ENCODE results near the gene SLBP. TPM values are rescaled to one million over a fixed set of nuclear protein-coding genes. Genes with fewer than 3 reads are reported as not detected.

The SLBP gene
- total RNA-seq (2021; fragmentation: NEBNext Ultra II Directional; extraction: Animal tissue kit (Norgen Biotek cat#: 25700)) (45.1 and 49.0 TPM in 2 replicates), polyA plus RNA-seq (2011; rRNA removed) (24.6 and 44.1 TPM in 2 replicates), polyA minus RNA-seq (2011; rRNA and poly(A)+ RNA removed) (19.4 and 22.8 TPM in 2 replicates)
- 41.5 TPM for polyA plus RNA-seq (2011; cell fraction: cytosol; rRNA removed)
- 18.5 TPM for polyA plus RNA-seq (2011; cell fraction: nucleus; rRNA removed)
- 36.4 to 63.8 TPM (median 38.7 TPM) in 4 replicates for polyA plus RNA-seq (2012, experiment 1 of 2)
- 16.6 TPM for polyA plus RNA-seq (2012, experiment 2 of 2)
- 38.1 TPM for polyA plus RNA-seq (2013, experiment 1 of 2)
- polyA plus RNA-seq (2013, experiment 2 of 2) = 38.5 TPM
- polyA minus RNA-seq (2011; cell fraction: cytosol; rRNA and poly(A)+ RNA removed) = 29.6 TPM
- polyA minus RNA-seq (2011; cell fraction: nucleus; rRNA and poly(A)+ RNA removed) = 13.3 TPM
- long read RNA-seq, experiment 1, transcript SLBP-206 (8 exons, 1,977 nt) = major isoform, 32 of 59 reads
- long read RNA-seq, experiment 1, partial matches to known transcripts = 25 of 59 reads
- long read RNA-seq, experiment 1, other reads (novel, unspliced or antisense) = 0 of 59 reads
- long read RNA-seq, experiment 2, partial matches to known transcripts = 3 of 4 reads
- long read RNA-seq, experiment 2, other reads (novel, unspliced or antisense) = 1 of 4 reads

GRCh38 chr4:1712216-1713002, at the start of gene SLBP:
Gene SLBP (minus strand): TSS chr4:1712319. CDS start chr4:1712188, 131 bp downstream.
- peaks cover 3 to 22% of the 10 kb centered on the region in 2 experiments for H4K20me1 ChIP-seq (replicated peaks in 1 of 2; ENCODE audit: control insufficient read depth in 1 of 2, insufficient read depth in 2 of 2, low read length in 2 of 2)
- CTCF ChIA-PET (ENCODE audit: partially characterized antibody) = interaction anchor here (1.9 to 3.0 kb wide), 3 partner anchors 15 to 36 kb away, joined by 6 to 13 read pairs (median 11); no protein-coding TSS in a partner anchor
- TF ChIP-seq NANOG (IDR thresholded peaks at IDR 0.05; ENCODE audit: insufficient read depth, low read depth, low read length, poor library complexity, severe bottlenecking) (peak; percentile 1), JUN (IDR thresholded peaks at IDR 0.05; ENCODE audit: low read depth, low read length) (no peak), SAP30 (IDR thresholded peaks at IDR 0.05; ENCODE audit: insufficient read depth, insufficient replicate concordance, low read length) (no peak), RNF2 (IDR thresholded peaks at IDR 0.05; ENCODE audit: borderline replicate concordance, low read depth, low read length, missing control alignments, poor library complexity, severe bottlenecking) (no peak)
- TF ChIP-seq, protein P1, sequence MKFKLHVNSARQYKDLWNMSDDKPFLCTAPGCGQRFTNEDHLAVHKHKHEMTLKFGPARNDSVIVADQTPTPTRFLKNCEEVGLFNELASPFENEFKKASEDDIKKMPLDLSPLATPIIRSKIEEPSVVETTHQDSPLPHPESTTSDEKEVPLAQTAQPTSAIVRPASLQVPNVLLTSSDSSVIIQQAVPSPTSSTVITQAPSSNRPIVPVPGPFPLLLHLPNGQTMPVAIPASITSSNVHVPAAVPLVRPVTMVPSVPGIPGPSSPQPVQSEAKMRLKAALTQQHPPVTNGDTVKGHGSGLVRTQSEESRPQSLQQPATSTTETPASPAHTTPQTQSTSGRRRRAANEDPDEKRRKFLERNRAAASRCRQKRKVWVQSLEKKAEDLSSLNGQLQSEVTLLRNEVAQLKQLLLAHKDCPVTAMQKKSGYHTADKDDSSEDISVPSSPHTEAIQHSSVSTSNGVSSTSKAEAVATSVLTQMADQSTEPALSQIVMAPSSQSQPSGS (IDR thresholded peaks at IDR 0.05; ENCODE audit: low read length) = no peak

More at GRCh38 chr4:1712216-1713002, at the start of gene SLBP:
- Histone ChIP-seq H2BK15ac (ENCODE audit: low read length) (no peak within 1 kb of the TSS), H3K4me3 (ENCODE audit: extremely low read depth in 1 of 4, insufficient read depth in 2 of 4, low read depth in 3 of 4, low read length in 4 of 4) (peak within 1 kb of the TSS; percentile 52 to 89 (median 86)), H3K14ac (ENCODE audit: insufficient read length) (no peak within 1 kb of the TSS), H3K4ac (replicated peaks; ENCODE audit: insufficient read length, low read depth, low read length) (peak within 1 kb of the TSS; percentile 91), H3K79me2 (ENCODE audit: control insufficient read depth in 1 of 2, insufficient read depth in 2 of 2, low read length in 2 of 2) (peaks cover 13 to 34% of the 10 kb centered on the region in 2 experiments), H2BK120ac (replicated peaks; ENCODE audit: low read depth, low read length) (no peak within 1 kb of the TSS), H3K9me3 (ENCODE audit: insufficient read depth in 2 of 2, low read depth in 1 of 2, low read length in 1 of 2) (no peaks in the 10 kb centered on the region), H4K5ac (ENCODE audit: insufficient read length, low read depth, low read length) (peak within 1 kb of the TSS; percentile 92), H3K18ac (ENCODE audit: extremely low read depth, low read length) (peak within 1 kb of the TSS; percentile 75), H3K56ac (replicated peaks; ENCODE audit: insufficient read length, low read depth, low read length) (peak within 1 kb of the TSS; percentile 86), H4K8ac (ENCODE audit: extremely low read depth, insufficient read depth, low read length) (peak within 1 kb of the TSS; percentile 99), H3K23me2 (ENCODE audit: low read depth, low read length) (peaks cover 12% of the 10 kb centered on the region; the same call in 1 of the 2 replicates), H3K79me1 (ENCODE audit: low read depth, low read length) (peaks cover 16% of the 10 kb centered on the region), H3K23ac (ENCODE audit: insufficient read length) (no peak within 1 kb of the TSS), H3K36me3 (ENCODE audit: control insufficient read depth in 2 of 4, insufficient read depth in 4 of 4, low read length in 3 of 4) (peaks cover 2 to 7% (median 5%) of the 10 kb centered on the region in 4 experiments; a peak in 5 of 8 replicates), H2AFZ (ENCODE audit: low read length) (peak within 1 kb of the TSS; percentile 7; the same call in 1 of the 2 replicates), H2BK12ac (ENCODE audit: low read depth, low read length) (peak within 1 kb of the TSS; percentile 87), H3K27me3 (replicated peaks in 1 of 4; ENCODE audit: control insufficient read depth in 3 of 4, extremely low read depth in 1 of 4, insufficient read depth in 3 of 4, low read length in 3 of 4) (no peaks in the 10 kb centered on the region), H3K4me2 (ENCODE audit: insufficient read depth in 1 of 2, low read depth in 2 of 2, low read length in 2 of 2) (peak within 1 kb of the TSS; percentile 84 to 86), H3K27ac (ENCODE audit: low read depth, low read length) (peak within 1 kb of the TSS; percentile 95; the same call in 1 of the 2 replicates), H2BK20ac (ENCODE audit: low read length) (0 out of 2 replicates have a peak within 1 kb of the TSS, but pooled peaks have one; percentile 32), H2AK5ac (ENCODE audit: low read depth, low read length) (peak within 1 kb of the TSS; percentile 91), H2BK5ac (ENCODE audit: low read depth, low read length) (peak within 1 kb of the TSS; percentile 93), H3K4me1 (replicated peaks in 1 of 4; ENCODE audit: control insufficient read depth in 3 of 4, insufficient read depth in 4 of 4, low read length in 3 of 4) (peaks cover 0 to 12% (median 3%) of the 10 kb centered on the region in 4 experiments; a peak in 4 of 7 replicates), H3K9ac (replicated peaks in 1 of 4; ENCODE audit: extremely low read depth in 1 of 4, low read depth in 3 of 4, low read length in 3 of 4) (peak within 1 kb of the TSS; percentile 87 to 97 (median 89)), H4K91ac (replicated peaks; ENCODE audit: insufficient read length, low read length) (peak within 1 kb of the TSS; percentile 82)
- FAIRE-seq = no peak
- POLR2A ChIA-PET (ENCODE audit: partially characterized antibody) = interaction anchor here (0.6 to 7.9 kb wide), 18 partner anchors 10 to 236 kb away, joined by 3 to 100 read pairs (median 4); partner anchors contain the start of genes FGFR3, TACC3 and TMEM129
- DNase-seq (ENCODE audit: low read depth in 1 of 2, low spot score in 2 of 2) = peak; percentile 64 to 95
- 1% methylated on average over 66 of the region's 98 CpGs; no CpG with 5 or more reads in 1 of the 2 experiments for WGBS, 2 experiments (ENCODE audit: extremely low coverage in 1 of 2, insufficient coverage in 1 of 2, insufficient read length in 1 of 2, insufficient replicate concordance in 2 of 2, low coverage in 1 of 2, low lambda C conversion rate in 2 of 2, missing lambda C conversion rate in 1 of 2)

Measured in H1 (cell line).